HS-5 (cell line): ENCODE measurements around the gene FOXD2.

Source experiments
- DNase-seq: peaks from one replicate; pipeline ENCODE4 v3.0.0-alpha.2; 2012; ENCODE audit warnings: low read depth

Gene FOXD2

GRCh38 chr1:47468709-47469389 is 31.0 kb downstream of the FOXD2 start:
- no peak for DNase-seq

- DNase-seq = no peak
Observed at GRCh38 chr1:47469390-47469759, 31.5 kb downstream of the FOXD2 start.

- no peak for DNase-seq
Observed at GRCh38 chr1:47469910-47470309, 32.1 kb downstream of the FOXD2 start.

- no peak for DNase-seq
Observed at GRCh38 chr1:47471163-47471562, 33.3 kb downstream of the FOXD2 start.

- no peak for DNase-seq
Observed at GRCh38 chr1:47474278-47475193, 36.7 kb downstream of the FOXD2 start.

GRCh38 chr1:47477595-47478080 is 39.8 kb downstream of the FOXD2 start:
- DNase-seq = no peak

GRCh38 chr1:47478090-47478489 is 40.2 kb downstream of the FOXD2 start:
- DNase-seq = no peak

- no peak for DNase-seq
Observed at GRCh38 chr1:47479664-47480063, 41.8 kb downstream of the FOXD2 start.

GRCh38 chr1:47481936-47482335 is 44.1 kb downstream of the FOXD2 start:
- DNase-seq = no peak

- DNase-seq = no peak
Observed at GRCh38 chr1:47482786-47483185, 44.9 kb downstream of the FOXD2 start.

GRCh38 chr1:47483651-47484050 is 45.8 kb downstream of the FOXD2 start:
- no peak for DNase-seq

GRCh38 chr1:47485817-47486216 is 48.0 kb downstream of the FOXD2 start:
- no peak for DNase-seq

GRCh38 chr1:47487332-47487731 is 49.5 kb downstream of the FOXD2 start:
- DNase-seq = no peak

GRCh38 chr1:47487850-47488450 is 50.1 kb downstream of the FOXD2 start:
- no peak for DNase-seq
